ENCODE measurements around the gene IFRD2.
A peak's percentile ranks its signal among the peaks of the same experiment; 100 is the strongest.

Gene IFRD2, protein sequence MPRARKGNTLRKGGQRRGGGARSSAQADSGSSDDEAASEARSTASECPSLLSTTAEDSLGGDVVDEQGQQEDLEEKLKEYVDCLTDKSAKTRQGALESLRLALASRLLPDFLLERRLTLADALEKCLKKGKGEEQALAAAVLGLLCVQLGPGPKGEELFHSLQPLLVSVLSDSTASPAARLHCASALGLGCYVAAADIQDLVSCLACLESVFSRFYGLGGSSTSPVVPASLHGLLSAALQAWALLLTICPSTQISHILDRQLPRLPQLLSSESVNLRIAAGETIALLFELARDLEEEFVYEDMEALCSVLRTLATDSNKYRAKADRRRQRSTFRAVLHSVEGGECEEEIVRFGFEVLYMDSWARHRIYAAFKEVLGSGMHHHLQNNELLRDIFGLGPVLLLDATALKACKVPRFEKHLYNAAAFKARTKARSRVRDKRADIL

DNA sequence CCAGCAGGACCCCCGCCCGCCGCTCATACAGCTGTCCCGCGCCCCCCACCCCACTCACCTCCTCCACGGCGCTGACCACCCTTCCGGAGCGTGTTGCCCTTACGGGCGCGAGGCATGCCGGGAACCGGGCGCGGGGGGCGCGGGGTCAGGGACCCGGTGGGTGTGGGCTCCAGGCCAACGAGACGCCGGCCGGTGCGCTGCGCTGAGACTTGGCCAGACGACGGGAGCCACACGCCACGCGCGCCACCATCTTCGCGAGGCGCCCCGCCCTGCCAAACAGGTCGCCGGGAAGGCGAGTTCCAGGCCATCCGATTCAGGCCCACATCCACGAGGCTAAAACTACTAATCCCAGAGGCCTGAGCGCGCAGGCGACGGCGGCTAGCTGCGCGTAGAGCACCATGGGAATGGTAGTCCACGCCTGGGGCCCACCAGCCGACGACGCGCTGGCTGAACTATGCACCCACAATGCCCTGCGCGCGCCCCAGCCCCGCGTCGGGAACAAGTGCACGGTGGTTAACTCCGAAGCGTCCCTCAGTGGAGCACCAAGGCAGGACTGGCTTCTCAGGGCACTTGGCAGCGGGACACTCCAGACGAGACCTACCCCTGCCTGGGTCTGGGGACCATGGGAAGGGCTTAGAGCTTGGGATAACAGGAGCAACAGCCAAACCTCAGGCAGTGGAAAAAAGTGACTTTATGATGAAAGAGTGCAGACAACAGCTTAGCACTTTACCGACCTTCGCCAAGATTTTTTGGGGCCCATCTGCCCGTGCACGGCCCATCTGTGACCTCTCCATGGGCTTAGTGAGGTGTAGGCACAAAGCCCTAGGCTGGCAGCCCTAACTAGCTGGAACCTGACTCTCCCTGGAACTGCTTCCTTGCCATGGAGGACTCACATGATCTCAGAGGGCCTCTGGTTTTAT, at the start of gene IFRD2:
IFRD2 (minus strand) TSS at position 271 of the 920 bp plus-strand sequence; CDS start at position 116, 155 bp downstream.
- H3K27me3 ChIP-seq (ENCODE audit: control insufficient read depth in 1 of 2, insufficient read depth in 2 of 2, low read length in 2 of 2) = no peaks in the 10 kb centered on the region
- peak within 1 kb of the TSS; percentile 90 for H3K27ac ChIP-seq (ENCODE audit: low read length)
- H3K4me1 ChIP-seq (ENCODE audit: control insufficient read depth, insufficient read depth, low read length) = peaks cover 23% of the 10 kb centered on the region
- H3K4me3 ChIP-seq (ENCODE audit: low read length in 2 of 2) = peak within 1 kb of the TSS; percentile 92 to 98
- no peaks in the 10 kb centered on the region for H3K9me3 ChIP-seq (ENCODE audit: control insufficient read depth in 2 of 2, low read length in 2 of 2)
- peaks cover 26 to 28% of the 10 kb centered on the region in 2 donors for H3K36me3 ChIP-seq (ENCODE audit: control insufficient read depth in 2 of 2, insufficient read depth in 2 of 2, low read length in 2 of 2)
- H3K9ac ChIP-seq (ENCODE audit: low read length in 2 of 2) = peak within 1 kb of the TSS; percentile 86 to 92

DNA sequence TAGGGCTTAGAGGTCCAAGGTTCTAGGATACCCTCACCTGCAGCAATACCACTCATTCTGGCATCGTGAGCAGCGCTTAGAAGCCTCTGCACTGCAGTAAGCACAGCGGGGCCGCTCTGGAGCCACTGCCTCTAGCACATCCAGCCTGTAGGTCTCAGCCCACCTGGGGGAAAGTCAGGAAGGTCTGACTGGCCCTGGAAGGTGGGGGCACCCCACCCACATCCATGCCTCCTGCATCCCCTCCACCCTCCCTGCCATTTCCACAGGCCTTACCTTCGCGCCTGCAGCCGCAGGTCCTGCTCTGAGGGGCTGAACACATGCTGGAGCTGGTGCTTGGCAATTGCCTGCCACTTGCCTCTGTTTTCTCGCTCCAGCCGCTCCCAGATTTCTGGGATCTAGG, 49.3 kb upstream of the IFRD2 start:
- H3K9ac ChIP-seq (ENCODE audit: low read length in 2 of 2) = peak overlapping the region in 1 of 2 donors; percentile 50

DNA sequence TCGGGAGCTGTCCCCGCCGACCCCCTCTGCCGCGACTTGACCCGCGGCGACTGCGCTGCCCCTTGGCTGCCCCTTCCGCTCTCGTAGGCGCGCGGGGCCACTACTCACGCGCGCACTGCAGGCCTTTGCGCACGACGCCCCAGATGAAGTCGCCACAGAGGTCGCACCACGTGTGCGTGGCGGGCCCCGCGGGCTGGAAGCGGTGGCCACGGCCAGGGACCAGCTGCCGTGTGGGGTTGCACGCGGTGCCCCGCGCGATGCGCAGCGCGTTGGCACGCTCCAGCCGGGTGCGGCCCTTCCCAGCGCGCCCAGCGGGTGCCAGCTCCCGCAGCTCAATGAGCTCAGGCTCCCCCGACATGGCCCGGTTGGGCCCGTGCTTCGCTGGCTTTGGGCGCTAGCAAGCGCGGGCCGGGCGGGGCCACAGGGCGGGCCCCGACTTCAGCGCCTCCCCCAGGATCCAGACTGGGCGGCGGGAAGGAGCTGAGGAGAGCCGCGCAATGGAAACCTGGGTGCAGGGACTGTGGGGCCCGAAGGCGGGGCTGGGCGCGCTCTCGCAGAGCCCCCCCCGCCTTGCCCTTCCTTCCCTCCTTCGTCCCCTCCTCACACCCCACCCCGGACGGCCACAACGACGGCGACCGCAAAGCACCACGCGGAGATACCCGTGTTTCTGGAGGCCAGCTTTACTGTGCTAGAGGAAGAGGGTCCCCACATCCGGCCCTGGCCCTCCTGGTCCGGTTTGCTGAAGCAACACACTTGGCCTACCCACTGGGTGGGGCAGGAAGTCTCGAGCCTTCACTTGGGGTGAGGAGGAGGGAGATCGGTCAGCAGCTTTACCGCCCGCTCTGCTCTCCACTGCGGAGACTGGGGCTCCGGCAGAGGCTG, 48.5 kb upstream of the IFRD2 start, which contains the start of gene RASSF1:
RASSF1 (minus strand) TSS at position 389 of the 882 bp plus-strand sequence; CDS start at position 358, 31 bp downstream.
- H3K4me3 ChIP-seq (ENCODE audit: low read length in 2 of 2) = peak within 1 kb of the TSS; percentile 67 to 73
- peaks cover 3 to 4% of the 10 kb centered on the region in 2 donors for H3K27me3 ChIP-seq (ENCODE audit: control insufficient read depth in 1 of 2, insufficient read depth in 2 of 2, low read length in 2 of 2)
- H3K4me1 ChIP-seq (ENCODE audit: control insufficient read depth, insufficient read depth, low read length) = peaks cover 51% of the 10 kb centered on the region
- H3K9me3 ChIP-seq (ENCODE audit: control insufficient read depth in 2 of 2, low read length in 2 of 2) = no peaks in the 10 kb centered on the region
- peak within 1 kb of the TSS; percentile 31 for H3K27ac ChIP-seq (ENCODE audit: low read length)
- H3K9ac ChIP-seq (ENCODE audit: low read length in 2 of 2) = peak within 1 kb of the TSS; percentile 50 to 55
- H3K36me3 ChIP-seq (ENCODE audit: control insufficient read depth in 2 of 2, insufficient read depth in 2 of 2, low read length in 2 of 2) = no peaks in the 10 kb centered on the region

More for the DNA sequence above, 49.3 kb upstream of the IFRD2 start:
- Histone ChIP-seq H3K36me3 (ENCODE audit: control insufficient read depth in 2 of 2, insufficient read depth in 2 of 2, low read length in 2 of 2) (no peaks in the 10 kb centered on the region), H3K9me3 (ENCODE audit: control insufficient read depth in 2 of 2, low read length in 2 of 2) (no peaks in the 10 kb centered on the region), H3K27me3 (ENCODE audit: control insufficient read depth in 1 of 2, insufficient read depth in 2 of 2, low read length in 2 of 2) (peaks cover 3 to 4% of the 10 kb centered on the region in 2 donors), H3K4me3 (ENCODE audit: low read length in 2 of 2) (peak overlapping the region; percentile 67 to 73), H3K27ac (ENCODE audit: low read length) (no peak overlapping the region), H3K4me1 (ENCODE audit: control insufficient read depth, insufficient read depth, low read length) (peaks cover 44% of the 10 kb centered on the region)

DNA sequence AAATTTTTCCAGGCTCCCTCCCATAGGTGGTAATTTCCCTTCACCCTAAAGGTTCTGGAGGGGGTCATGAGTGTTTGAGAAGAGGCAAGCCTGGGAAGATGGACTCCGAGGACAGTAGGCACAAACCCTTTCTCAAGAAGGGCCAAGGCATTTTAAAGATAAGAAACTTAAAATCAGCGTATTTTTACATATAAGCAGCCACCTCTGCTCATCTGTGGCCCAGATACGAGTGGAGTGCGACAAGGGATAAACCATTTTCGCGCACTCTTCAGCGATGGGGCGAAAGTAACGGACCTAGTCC, 47.9 kb upstream of the IFRD2 start:
- peak overlapping the region; percentile 67 to 73 for H3K4me3 ChIP-seq (ENCODE audit: low read length in 2 of 2)
- H3K27me3 ChIP-seq (ENCODE audit: control insufficient read depth in 1 of 2, insufficient read depth in 2 of 2, low read length in 2 of 2) = peaks cover 0 to 3% of the 10 kb centered on the region in 2 donors
- H3K9ac ChIP-seq (ENCODE audit: low read length in 2 of 2) = peak overlapping the region; percentile 50 to 55
- no peaks in the 10 kb centered on the region for H3K36me3 ChIP-seq (ENCODE audit: control insufficient read depth in 2 of 2, insufficient read depth in 2 of 2, low read length in 2 of 2)
- H3K4me1 ChIP-seq (ENCODE audit: control insufficient read depth, insufficient read depth, low read length) = peaks cover 50% of the 10 kb centered on the region
- H3K27ac ChIP-seq (ENCODE audit: low read length) = peak overlapping the region; percentile 31
- H3K9me3 ChIP-seq (ENCODE audit: control insufficient read depth in 2 of 2, low read length in 2 of 2) = no peaks in the 10 kb centered on the region

DNA sequence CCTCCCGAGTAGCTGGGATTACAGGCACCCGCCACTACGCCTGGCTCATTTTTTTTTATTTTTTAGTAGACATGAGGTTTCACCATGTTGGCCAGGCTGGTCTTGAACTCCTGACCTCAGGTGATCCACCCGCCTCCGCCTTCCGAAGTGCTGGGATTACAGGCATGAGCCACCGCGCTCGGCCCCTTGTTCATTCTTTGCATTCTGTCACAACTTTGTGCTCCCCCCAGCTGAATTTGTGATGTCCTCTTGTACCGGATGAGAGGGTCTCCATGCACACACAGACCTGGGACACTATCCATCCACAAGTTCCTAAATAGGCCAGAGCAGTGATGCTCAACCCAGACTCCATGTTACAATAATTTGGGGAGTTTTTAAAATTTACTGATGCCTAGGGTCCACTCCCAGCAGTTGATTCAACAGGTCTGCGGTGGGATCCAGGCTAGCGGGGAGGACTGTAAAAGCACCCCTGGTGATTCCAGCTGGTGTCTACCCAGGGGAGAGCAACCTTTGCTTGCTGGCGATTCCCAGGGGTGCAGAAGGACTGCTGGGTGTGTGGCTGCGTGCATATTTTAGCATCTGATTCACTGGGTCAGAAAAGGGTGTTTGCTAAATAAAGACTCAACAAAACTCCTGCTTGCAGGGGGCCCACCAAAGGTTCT, 47.4 kb upstream of the IFRD2 start:
- no peaks in the 10 kb centered on the region for H3K9me3 ChIP-seq (ENCODE audit: control insufficient read depth in 2 of 2, low read length in 2 of 2)
- no peaks in the 10 kb centered on the region for H3K36me3 ChIP-seq (ENCODE audit: control insufficient read depth in 2 of 2, insufficient read depth in 2 of 2, low read length in 2 of 2)
- H3K9ac ChIP-seq (ENCODE audit: low read length in 2 of 2) = peak overlapping the region; percentile 50 to 55
- peak overlapping the region; percentile 31 for H3K27ac ChIP-seq (ENCODE audit: low read length)
- H3K4me1 ChIP-seq (ENCODE audit: control insufficient read depth, insufficient read depth, low read length) = peaks cover 49% of the 10 kb centered on the region
- no peaks in the 10 kb centered on the region for H3K27me3 ChIP-seq (ENCODE audit: control insufficient read depth in 1 of 2, insufficient read depth in 2 of 2, low read length in 2 of 2)
- peak overlapping the region; percentile 67 to 73 for H3K4me3 ChIP-seq (ENCODE audit: low read length in 2 of 2)

DNA sequence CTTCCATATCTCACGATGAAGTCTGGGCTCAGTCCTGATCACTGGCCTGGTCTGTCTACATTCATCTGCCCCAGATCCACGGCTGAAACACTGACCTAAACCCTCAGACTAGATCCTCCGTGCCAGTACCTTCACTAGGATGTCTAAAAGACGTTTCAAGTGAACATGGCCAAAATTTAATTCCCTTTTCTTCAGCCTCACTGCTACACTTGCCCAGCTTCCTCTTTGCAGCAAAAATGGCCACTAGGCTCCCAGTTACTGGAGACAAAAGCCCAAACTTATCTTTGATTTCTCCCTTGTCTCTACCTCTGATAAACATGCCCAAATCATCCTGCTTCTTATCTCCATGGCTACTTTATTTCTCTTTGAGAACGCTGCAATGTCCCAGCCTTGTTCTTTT, 46.7 kb upstream of the IFRD2 start:
- Histone ChIP-seq H3K27ac (ENCODE audit: low read length) (peak overlapping the region; percentile 89), H3K9ac (ENCODE audit: low read length in 2 of 2) (peak overlapping the region in 1 of 2 donors; percentile 21), H3K4me3 (ENCODE audit: low read length in 2 of 2) (peak overlapping the region in 1 of 2 donors; percentile 44), H3K9me3 (ENCODE audit: control insufficient read depth in 2 of 2, low read length in 2 of 2) (no peaks in the 10 kb centered on the region), H3K4me1 (ENCODE audit: control insufficient read depth, insufficient read depth, low read length) (peaks cover 56% of the 10 kb centered on the region), H3K36me3 (ENCODE audit: control insufficient read depth in 2 of 2, insufficient read depth in 2 of 2, low read length in 2 of 2) (peaks cover 0 to 5% of the 10 kb centered on the region in 2 donors), H3K27me3 (ENCODE audit: control insufficient read depth in 1 of 2, insufficient read depth in 2 of 2, low read length in 2 of 2) (no peaks in the 10 kb centered on the region)

DNA sequence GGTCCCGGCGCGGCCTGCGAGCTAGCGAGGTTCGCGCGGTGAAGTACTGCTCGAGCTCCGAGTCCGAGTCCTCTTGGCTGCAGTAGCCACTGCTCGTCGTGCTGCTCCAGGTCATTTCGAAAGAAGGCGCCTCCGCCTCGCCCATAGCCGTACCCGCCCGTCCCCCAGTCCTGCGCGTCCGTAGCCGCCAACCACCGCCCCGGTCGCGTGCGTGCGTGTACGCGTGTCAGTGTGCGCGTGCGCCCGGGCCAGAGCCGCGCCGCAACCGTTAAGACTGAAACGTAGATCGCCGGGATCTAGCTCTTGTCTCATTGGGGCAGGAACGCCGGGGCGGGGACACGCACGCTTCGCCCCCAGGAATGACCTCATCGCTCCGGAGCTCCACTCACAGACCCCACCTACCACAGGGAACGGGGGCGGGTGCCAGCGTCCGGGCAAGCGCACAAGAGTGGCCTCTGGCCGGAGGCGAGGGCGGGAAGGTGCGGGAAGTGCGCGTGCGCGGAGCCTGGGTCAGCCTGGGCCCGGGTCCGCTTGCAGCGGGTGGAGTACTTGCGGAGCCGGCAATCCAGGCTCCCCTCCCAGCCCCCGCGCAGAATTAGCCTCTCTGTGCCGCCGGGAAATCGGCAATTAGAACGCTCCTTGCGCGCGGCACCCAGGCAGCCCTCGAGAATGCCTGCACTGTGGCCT, 45.1 kb upstream of the IFRD2 start:
- peak overlapping the region; percentile 89 for H3K27ac ChIP-seq (ENCODE audit: low read length)
- peaks cover 3 to 6% of the 10 kb centered on the region in 2 donors for H3K36me3 ChIP-seq (ENCODE audit: control insufficient read depth in 2 of 2, insufficient read depth in 2 of 2, low read length in 2 of 2)
- peak overlapping the region; percentile 87 to 90 for H3K9ac ChIP-seq (ENCODE audit: low read length in 2 of 2)
- peaks cover 59% of the 10 kb centered on the region for H3K4me1 ChIP-seq (ENCODE audit: control insufficient read depth, insufficient read depth, low read length)
- H3K4me3 ChIP-seq (ENCODE audit: low read length in 2 of 2) = peak overlapping the region; percentile 89
- no peaks in the 10 kb centered on the region for H3K9me3 ChIP-seq (ENCODE audit: control insufficient read depth in 2 of 2, low read length in 2 of 2)
- H3K27me3 ChIP-seq (ENCODE audit: control insufficient read depth in 1 of 2, insufficient read depth in 2 of 2, low read length in 2 of 2) = no peaks in the 10 kb centered on the region

DNA sequence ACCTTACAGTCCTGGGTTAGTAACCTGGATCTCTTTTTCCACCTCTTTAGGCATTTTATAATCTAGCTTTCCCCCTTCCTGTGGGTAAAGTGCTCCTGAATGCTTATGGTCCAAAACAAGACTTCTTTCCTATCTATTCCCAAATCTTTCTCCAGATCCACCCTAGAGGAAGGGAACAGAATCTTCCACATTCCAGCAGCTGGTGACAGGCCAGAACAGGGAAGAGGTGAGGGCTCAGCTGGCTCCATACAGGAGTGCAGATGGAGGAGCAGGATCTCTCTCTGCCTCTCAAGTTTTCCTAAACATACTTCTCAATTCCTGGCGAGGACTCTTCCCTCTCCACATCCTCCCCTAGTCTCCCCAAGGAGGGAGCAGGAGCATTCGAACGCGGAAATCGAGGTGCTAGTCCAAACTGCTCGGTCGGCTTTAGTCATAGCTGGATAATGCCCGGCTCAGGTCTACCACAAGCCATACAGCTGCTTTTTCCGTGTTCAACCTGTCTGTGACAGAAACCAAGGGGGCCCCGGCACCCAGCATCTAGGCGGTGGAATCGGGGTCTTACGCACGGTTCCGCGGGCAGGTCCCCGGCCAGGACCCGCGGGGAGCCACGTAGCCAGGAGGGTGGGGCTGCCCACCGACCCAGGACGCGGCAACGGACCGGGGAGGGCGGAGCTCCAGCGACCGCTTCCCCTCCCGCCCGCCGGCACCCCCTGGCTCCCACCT, 44.4 kb upstream of the IFRD2 start:
- Histone ChIP-seq H3K4me3 (ENCODE audit: low read length in 2 of 2) (peak overlapping the region; percentile 89), H3K27me3 (ENCODE audit: control insufficient read depth in 1 of 2, insufficient read depth in 2 of 2, low read length in 2 of 2) (no peaks in the 10 kb centered on the region), H3K9ac (ENCODE audit: low read length in 2 of 2) (peak overlapping the region; percentile 87 to 90), H3K4me1 (ENCODE audit: control insufficient read depth, insufficient read depth, low read length) (peaks cover 58% of the 10 kb centered on the region), H3K9me3 (ENCODE audit: control insufficient read depth in 2 of 2, low read length in 2 of 2) (no peaks in the 10 kb centered on the region), H3K27ac (ENCODE audit: low read length) (peak overlapping the region; percentile 89), H3K36me3 (ENCODE audit: control insufficient read depth in 2 of 2, insufficient read depth in 2 of 2, low read length in 2 of 2) (peaks cover 9 to 10% of the 10 kb centered on the region in 2 donors)

Measured in stomach smooth muscle (tissue), 2 donors.